NCI-H526 treated with DMSO at 0.1 percent for 48 hours (cell line): ENCODE measurements around the gene C6orf120.

Experiments
- DNase-seq: peaks from one replicate; lab custom pipeline; 2025; lab: John Stamatoyannopoulos, UW

Gene C6orf120

DNA sequence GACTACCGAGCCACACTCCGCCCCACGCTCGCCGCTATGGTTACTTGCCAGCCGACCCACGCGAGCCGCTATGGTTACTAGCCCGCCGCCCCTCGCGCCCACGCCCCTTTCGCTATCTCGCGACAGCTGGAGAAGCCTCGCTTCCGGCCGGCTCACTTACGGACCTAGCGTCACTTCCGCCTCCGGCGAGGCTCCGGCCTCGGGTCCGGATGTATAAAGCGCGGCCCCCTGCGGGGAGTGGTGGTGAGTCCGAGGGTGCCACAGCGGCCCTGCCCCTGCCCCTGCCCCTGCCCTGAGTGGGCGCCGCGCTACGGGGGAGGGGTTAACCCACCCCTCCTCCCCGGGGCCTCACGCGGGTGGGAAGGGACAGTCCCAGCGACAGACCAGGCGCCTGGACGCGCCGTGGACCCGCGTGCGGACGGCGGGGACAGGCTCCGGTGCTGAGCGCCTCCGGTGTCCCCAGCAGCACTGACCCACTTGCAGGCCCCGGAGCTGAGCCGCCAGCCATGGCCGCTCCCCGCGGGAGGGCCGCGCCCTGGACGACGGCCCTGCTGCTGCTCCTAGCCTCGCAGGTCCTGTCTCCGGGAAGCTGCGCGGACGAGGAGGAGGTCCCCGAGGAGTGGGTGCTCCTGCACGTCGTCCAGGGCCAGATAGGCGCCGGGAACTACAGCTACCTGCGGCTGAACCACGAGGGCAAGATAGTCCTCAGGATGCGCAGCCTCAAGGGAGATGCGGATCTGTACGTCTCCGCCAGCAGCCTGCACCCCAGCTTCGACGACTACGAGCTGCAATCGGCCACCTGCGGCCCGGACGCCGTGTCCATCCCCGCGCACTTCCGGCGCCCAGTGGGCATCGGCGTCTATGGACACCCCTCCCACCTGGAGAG lies at the start of gene C6orf120, which contains the start of gene WDR27:
C6orf120 (plus strand) TSS at position 173 of the 886 bp plus-strand sequence; CDS start at position 507, 334 bp downstream.
WDR27 (minus strand) TSS at position 76 of the 886 bp plus-strand sequence. CDS start 13,024 bp downstream, outside the sequence.
- peak; percentile 89 for DNase-seq

DNA sequence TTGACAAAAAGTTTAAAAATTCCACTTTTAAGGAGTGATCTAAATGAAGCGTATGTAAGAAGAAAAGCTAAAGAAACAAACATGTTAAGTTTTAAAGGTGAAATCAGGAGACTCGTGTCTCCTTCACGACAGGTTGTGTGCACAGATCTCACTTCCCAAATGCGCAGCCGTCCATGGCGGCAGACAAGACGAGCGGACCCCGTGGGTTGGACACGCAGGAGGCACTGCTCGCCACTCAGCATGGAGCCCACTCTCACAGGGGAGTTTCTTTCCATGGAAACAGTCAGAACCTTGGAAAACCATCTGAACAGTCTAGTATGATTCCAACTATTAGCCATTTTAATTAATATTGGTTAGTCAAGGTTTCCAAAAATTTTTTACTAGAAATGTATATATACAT lies 49.0 kb upstream of the C6orf120 start:
- DNase-seq: no peak

DNA sequence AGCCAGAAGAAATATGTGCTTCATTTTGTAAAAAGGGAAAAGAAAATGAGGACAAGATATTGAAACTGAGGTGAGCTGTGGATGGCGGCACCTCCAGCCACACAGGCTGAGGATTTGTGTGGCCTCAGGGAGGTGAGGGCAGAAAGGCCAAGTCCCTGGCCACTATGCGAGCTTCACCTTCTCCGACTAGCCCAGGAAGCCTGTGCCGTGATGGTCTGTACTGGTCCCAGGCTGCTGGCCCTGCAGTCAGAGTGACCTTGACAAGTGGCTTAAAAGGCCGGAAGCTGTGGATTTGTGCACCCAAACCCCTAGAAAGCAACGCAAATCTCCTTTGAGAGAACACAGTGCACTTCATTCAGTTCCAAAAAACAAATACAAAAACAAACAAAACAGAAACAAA lies 48.2 kb upstream of the C6orf120 start:
- no peak for DNase-seq

DNA sequence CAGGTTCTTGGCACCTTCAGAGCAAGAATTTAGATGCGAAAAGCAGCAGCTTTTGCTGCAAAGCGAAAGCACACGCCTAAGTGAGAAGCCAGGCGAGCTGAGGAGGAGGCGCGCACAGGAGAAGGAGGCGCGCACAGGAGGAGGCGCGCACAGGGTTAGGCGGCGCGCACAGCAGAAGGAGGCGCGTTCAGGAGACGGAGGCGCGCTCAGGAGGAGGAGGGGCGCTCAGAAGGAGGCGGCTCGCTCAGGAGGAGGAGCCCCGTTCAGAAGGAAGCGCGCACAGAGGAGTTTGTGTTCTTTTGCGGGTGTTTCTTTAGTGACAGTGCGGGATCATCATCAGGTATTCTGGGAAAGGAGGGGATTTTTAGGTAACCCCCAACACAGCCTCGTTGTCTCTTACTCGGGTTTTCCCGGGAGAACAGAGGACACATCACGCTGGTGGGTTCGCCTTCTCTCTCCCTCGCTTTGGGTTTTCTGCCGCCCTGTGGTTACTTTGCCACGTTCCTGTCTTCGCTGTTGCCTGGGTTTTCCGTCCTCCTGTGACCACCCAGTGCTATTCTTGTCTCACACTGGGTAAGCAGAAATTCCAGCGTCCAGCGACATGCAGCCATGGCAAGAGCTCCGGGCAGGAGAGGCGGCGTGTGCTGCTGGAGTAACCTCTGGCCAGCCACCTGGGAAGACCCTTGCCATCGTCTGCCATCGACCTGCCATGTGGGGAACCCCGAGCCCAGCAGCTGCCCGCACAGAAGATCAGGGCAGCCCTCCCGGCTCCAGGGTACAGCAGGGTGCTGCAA lies 47.1 kb upstream of the C6orf120 start:
- DNase-seq: peak; percentile 47

DNA sequence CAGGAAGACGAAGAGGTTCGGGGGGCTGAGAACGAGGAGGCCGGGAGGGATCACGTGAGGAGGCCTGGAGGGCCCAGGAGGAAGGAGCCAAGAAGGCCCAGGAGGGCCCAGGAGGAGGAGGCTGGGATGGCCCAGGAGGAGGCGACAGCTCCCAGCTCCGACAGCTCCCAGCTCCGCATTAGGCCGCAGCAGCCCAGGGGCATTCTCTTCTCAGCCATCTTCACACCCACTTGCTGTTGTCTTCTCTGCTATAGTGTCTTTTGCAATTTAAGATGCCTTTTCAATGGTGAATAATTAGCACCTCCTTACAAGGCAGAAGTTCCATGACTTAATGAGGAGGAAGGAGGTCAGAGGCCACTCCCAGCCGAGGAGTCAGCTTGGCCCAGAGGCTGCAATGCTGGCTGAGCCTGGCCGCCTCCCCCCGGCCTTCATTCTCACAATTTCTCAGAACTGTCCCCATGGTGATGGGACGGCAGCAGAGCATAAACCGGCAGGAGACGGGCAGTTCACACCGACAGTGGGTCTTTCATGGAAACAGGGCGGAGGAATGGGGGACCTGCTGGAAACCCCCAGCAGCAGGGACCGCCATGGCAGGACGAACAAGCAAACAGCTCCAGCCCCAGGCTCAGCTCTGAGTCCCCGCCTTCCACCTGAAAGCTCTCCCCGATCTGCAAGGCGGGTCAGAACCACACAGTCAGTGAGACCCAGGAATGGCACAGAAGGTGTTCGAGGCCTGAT lies 45.2 kb upstream of the C6orf120 start:
- no peak for DNase-seq

DNA sequence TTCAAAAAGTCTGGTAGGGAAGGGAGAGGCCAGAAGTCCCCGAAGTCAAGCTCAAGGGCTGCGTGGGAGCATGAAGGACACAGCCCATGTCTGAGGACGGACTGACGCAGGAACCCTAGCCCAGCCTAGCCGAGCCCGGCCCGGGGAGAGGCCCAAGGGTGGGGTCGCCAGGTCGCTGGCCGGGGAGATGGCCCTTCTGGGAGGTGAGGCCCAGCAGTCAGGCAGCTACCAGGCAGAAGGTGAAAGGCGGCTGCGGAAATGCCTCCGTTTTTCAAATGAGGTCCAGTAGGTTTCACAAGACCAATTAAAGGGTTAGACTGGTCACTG lies 44.7 kb upstream of the C6orf120 start:
- DNase-seq: no peak

DNA sequence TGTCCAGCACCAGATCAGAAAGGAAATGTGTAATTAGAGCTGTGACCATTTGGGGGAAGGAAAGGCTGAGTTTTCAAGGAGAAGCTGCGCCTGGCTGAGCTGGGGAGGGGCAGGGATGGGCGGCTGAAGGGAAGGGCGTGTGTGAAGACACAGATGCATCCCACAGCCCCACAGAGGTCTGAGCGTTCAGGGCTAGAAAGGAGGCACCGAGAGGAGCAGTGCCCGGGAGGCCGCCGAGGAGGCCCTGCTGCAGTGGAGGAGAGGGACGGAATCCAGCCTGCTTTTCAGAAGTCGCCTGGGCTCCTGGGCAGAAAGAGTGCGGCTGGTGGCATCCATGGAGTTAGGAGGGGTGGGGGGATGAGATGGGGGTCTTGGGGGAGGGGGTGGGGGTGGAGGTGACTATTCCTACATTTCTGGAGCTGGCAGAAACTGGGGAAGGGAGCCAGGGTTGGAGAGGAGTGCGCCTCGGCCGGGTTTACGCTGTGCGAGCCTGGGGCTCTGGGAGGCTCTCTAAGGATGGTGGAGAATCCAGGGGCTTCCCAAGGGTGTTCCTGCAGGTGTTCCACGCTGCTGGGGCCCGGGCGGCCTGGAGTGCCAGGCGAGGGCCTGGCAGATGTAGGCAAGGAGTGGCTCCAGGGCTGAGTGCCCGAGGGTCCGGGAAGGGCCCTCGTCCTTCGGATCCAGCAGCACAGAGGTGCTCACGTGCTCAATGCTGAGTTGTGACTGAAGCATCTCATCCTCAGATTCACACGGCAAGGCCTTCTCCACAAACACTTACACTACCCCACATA lies 41.9 kb upstream of the C6orf120 start:
- DNase-seq: no peak

DNA sequence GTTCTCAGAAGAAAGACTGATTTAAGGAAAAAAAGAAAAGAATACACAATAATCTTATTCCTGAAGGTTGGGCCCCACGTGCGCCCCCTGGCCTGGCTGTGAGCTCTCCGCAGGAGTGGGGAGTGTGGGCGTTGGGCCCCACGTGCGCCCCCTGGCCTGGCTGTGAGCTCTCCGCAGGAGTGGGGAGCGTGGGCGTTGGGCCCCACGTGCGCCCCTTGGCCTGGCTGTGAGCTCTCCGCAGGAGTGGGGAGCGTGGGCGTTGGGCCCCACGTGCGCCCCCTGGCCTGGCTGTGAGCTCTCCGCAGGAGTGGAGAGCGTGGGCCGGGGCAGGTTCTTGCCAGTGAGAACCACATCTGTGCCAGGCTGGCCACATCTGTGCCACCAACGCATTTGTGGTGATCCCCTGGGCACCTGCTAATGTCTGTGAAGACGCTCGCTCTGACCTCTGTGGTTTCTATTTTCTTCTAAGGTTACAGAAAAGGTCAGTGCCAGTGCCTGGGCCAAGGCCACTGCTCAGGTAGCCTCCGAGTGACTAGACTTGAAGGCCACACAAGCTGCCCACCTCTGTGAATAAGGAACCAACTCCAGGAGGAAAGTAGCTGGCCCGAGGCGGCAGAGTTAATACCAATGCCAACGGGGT lies 41.1 kb upstream of the C6orf120 start:
- no peak for DNase-seq

DNA sequence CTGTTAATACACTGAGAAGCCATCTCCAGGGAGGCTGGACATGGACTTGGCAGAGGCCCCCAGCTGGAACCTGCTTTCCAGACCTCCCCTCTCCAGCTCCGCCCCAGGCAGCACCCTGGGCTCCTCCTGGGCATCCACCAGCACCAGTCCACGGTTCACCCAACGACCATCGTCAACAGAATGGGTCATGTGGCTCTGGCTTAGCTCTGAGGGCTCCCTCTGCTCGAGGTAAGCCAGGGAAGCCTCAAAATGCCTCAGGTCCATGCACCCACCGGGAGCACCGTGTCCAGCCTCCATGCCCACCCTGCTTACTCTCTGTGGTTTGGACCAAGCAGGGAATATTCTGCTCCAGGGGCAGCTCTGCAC lies 40.6 kb upstream of the C6orf120 start:
- no peak for DNase-seq

DNA sequence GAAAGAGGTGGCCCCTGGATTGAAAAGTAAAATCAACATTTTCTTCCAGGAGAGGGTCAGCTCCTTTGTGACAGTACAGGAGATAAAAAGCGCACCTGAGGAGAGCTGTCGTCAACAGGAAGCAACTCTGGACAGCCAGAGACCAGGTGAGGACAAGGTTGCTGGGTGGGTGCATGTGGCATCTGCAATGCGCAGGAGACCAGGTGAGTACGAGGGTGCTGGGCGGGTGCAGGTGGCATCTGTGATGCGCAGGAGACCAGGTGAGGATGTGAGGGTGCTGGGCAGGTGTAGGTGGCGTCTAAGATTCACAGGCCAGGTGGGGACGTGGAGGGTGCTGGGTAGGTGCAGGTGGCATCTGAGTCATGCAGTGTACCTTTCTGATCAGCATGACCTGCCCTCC lies 38.5 kb upstream of the C6orf120 start:
- no peak for DNase-seq

DNA sequence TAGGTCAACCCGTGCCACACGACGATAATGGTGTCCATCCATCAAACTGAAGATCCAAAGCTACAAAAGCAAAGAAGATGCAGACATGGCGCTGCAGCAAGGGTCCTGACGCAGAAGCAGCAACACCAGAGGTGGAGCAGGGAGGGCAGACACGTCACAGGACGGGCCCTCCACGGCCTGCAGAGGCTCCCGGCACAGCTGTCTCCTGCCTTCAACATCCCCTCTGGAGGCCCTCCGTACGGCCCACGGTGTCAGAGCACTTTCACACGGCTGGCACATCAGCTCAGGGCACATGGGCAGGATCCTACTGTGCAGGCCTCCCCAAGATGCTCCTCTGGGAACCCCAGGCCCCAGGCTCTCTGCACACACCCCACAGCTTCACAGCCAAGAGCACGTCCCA lies 37.7 kb upstream of the C6orf120 start:
- no peak for DNase-seq

DNA sequence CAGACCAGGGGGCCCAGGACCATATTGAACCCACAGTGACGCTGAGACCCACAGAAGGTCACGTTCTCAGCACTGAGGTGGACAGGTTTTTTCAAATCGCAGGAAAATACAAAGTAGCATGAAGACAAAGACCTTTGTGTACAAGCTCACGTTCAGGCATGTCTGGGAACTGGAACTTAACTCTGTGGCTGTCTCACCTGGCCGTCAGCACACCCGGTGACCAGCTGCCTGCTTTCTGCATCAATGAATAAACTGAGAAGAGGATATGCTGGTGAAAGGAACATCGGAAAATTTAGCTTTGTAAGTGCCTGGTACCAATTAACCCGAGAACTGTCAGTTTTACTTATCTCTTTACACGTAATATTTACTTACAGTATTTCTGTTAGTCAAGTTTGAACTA lies 36.6 kb upstream of the C6orf120 start:
- DNase-seq: peak; percentile 46

DNA sequence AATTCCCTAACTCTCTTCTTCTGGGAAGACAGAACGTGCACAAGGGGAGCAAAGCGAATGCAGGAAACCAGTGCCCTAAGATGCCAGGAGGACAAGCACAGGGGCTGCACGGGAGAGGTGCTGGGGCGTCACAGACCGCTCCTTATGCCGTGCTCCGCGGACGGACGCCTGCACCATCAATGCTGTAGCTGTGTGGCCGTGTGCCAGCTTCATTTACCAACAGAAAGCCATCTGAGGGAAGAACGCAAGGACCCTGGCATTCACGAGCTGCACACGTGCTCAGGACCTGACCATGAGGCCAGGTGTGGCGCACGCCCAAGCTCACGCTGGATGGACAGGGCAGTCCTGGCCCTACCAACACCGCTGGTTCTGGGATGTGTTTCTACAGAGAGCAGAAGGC lies 35.5 kb upstream of the C6orf120 start:
- DNase-seq: no peak

DNA sequence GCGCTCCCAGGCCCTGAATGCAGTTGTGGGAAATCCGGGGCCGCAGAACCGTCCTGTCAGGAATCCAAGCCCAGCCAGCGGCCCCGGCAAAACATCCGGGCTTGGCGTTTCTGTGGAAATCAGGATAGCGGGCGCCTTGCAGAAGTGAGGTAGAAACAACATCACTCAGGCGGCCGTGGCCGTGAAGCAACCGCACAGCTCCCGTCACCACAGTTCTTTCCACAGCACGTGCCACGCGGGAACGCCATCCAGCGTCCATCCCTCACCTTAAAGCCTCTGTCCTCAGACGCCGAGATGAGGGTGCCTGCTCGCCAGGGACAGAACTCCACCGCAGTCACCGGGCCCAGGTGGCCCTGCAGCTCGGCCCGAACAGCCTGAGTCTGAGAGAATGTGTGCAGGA lies 34.2 kb upstream of the C6orf120 start:
- DNase-seq: no peak

DNA sequence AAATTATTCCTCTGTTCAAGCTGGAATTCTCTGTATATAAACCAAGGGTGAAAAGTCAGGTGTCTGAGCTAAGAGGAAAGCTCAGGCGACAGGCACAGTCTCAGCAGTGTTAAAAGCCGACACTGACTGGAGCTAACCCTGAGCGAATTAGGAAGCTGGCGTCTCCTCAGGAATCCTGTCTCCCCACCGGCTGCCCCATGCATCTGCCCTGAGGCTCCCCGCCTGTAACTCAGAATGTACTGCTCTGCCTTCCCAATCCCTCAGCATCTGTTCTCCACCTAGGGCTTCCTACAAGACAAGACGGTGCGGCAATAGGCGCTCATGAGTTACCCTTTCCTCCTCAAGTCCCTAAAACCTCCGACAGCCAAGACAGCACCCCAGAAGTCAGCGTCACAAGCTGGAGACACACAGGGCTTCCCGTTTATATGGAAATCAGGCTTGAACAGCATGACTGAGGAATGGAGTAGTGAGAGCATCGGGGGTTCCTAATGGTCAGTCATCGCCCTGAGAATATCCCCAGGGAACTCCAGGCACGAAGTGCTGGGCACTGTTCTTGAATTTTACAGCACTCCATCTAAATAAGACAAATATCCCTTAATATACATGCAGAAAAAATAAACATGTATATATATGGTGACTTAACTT lies 33.6 kb upstream of the C6orf120 start:
- DNase-seq: no peak

DNA sequence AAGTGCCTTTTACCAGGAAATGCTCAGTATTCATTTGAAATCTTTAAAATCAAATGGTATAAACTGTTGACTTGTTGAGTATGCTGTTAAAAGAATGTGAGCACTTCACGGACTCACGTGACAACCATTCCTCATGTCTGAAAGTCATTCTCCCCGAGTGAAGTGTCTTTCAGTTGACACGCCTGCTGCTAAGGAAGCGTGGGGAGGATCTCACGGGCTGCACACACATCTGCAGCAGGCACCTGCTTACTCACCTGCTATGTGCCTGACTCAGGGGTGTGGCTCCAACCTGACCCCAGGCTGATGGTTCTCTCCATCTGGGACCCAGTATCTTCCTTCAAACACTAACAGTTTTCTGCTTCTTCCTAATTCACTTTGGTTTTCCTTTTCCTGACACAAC lies 32.8 kb upstream of the C6orf120 start:
- no peak for DNase-seq

DNA sequence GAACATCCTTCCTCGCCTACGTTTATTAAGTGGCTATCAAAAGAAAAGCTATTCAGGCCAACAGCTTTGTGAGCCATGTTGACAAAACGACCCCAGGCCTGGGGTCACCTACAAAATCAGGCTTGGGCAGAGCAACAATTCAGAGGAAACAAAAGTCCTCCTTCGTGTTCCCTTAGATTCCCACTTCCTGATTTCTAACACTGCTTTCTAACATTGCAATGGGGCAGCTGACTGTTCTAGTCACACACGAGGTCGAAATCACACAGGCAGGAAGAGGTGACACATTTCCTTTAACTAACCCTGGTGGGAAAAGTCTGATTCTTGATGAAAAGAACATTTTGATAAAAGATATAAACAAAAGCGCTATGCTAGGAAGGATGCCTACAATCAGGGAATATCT lies 32.0 kb upstream of the C6orf120 start:
- DNase-seq: no peak

DNA sequence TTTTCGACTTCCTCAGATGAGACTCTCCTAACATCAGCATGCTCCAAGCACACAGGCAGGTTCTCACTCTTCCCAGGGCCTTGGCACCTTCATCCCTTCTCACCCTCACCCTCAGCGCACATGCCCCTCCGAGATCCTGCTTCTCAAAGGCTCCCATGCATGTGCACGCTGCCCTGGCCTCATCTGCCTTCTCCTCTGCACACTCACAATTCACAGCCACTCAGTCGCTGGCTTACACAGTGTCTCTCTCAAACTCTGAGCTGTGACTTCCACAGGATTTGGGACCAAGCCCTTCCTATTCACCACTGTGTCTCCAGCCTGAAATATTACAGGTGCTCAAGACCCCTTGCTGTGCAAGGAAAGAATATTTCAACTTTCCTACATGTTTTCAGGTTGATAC lies 30.4 kb upstream of the C6orf120 start:
- no peak for DNase-seq

DNA sequence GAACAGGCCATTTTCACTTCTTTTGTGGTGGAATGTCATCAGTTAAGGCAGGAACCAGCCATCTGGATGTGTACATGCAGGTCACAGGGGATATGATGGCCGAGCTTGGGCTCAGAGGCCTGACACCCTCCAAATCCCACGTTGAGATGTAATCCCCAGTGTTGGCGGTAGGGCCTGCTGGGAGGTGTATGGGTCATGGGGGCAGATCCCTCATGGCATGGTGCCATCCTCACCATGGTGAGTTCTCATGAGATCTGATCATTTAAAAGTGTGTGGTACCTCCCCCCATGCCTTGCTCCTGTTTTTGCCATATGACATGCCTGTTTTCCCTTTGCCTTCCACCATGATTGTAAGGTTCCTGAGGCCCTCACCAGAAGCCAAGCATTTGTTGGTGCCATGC lies 26.9 kb upstream of the C6orf120 start:
- no peak for DNase-seq

DNA sequence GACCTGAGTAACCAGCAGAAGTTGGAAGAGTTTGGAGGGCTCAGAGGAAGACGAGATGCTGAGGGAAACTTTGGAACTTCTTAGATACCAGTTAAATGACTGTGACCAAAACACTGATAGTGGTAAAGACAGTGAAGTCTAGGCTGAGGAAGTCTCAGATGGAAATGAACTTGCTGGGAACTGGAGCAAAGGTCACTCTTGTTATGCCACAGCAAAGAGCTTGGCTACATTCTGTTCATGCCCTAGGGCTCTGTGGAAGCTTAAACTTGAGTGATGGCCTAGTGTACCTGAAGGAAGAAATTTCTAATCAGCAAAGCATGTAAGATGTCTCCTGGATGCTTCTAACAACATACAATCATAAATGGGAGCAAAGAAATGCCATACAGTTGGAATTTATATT lies 24.8 kb upstream of the C6orf120 start:
- DNase-seq: no peak

DNA sequence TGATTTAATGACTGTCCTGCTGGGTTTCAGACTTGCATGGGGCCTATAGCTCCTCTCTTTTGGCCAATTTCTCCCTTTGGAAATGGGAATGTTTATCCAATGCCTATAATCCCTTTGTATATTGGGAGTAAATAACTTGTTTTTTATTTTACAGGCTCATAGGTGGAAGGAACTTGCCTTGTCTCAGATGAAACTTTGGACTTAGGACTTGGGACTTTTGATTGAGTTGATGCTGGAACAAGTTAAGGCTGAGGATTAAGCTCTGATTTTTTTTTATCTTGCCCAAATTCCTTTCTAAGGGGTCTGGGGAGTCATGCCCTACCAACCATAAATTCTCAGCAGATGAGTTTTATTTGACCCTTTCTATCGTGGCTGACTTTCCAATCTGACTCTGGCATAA lies 23.6 kb upstream of the C6orf120 start:
- no peak for DNase-seq
